ENCODE results near the gene CBLB.

The CBLB gene

DNA sequence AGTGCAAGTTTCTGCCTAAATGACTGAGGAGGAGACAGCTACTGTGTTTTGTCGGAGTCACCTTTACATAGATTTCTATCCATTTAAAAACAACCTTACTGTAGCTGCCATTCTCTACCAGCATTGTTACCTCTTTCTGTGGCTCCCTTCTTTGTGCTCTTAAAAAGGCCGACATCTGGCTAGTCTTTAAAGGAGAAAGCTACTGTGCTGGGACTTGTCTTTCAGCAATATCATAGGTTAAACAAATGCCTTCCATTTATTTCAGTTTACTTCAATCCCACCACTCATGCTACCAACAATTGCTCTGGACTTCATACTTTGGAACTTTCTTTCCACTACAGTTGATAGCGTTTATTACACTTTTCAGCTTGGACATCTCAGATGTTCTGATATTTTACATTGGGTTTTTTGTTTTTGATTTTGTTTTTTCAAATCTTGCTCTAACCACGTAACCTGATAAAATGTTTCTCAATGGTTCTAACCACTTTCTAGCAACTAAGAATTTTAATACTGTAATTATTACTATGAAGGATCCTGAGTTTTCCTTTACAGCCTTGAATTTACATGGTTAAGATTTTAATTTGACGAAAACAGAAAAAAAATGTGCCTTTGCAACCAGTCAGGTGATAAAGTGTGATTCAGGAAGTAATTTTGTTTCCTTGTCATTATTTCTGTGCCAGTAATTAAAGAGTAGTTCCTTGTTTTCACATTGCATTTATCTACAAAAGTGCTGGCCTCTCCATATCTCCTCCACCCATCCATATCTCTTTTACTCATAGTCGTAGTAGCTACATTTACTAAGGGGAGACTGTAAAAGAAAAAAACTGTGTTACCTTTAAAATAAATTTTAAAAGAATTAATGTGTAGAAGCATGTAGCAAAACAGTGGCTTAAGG, 1.3 kb upstream of the CBLB start:
- DNase-seq (ENCODE audit: low spot score), result no peak

DNA sequence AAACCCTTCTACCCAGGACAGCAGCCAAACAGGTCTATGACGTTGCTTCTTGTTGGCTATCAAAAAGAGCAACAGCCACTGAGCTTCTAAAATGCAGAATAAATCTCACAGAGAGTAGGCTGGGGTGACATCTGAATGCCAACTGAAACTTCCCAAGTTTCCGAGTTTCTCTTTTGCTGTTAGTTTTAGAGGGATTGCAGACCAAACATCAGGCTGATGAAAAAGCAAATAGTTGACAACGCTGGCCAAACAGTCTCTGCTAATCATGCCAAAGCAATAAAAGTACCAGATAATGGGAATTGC, 670 bp upstream of the CBLB start:
- no peak for DNase-seq (ENCODE audit: low spot score)

DNA sequence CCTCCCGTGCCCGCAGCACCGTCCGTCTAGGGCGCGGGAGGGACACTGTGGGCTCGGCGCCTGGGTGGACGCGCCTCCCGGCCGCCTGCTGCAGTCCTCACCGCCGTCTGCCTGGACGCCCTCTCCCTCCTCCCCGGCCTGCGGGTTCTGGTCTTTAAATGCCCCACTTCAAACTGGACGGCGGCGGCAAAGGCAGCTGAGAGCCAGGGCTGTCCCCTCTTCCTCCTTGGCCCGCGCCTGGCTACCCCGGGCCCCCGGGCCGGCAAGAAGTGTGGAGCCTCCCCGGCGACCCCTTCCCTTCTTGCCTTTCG, 426 bp downstream of the CBLB start:
- peak; percentile 43 for DNase-seq (ENCODE audit: low spot score)

DNA sequence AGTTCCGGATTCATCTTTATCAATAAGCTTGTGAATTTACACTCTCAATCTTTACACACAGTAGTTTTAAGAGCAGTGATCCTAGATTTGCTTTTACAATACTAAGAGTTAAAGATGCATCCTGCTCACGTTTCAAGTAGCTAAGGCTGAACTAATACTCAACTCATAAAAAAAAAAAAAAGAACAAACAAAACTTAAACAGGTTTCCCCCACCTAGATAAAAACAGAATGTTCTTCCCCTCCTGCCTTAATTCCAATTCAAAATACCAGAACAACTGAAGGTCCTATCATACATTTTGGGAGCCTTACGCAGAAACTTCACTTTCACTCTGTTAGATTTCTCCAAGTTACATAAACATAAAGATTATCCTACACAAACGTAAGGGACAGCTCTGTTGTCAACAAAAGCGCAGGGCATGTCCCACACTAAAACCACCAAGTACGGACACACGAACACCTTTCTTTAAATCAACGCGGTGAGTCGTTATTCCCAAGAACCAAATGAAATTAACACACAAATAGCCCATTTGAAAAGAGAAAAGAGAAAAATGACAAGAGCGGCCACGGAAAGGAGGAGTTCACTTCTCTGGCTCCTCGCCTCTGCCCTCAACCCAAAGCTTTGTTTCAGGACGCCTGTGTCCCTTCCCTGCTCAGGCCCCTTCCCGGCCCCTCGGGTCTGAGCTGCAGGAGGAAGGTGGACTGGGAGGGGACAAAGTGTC, 941 bp downstream of the CBLB start:
- no peak for DNase-seq (ENCODE audit: low spot score)

DNA sequence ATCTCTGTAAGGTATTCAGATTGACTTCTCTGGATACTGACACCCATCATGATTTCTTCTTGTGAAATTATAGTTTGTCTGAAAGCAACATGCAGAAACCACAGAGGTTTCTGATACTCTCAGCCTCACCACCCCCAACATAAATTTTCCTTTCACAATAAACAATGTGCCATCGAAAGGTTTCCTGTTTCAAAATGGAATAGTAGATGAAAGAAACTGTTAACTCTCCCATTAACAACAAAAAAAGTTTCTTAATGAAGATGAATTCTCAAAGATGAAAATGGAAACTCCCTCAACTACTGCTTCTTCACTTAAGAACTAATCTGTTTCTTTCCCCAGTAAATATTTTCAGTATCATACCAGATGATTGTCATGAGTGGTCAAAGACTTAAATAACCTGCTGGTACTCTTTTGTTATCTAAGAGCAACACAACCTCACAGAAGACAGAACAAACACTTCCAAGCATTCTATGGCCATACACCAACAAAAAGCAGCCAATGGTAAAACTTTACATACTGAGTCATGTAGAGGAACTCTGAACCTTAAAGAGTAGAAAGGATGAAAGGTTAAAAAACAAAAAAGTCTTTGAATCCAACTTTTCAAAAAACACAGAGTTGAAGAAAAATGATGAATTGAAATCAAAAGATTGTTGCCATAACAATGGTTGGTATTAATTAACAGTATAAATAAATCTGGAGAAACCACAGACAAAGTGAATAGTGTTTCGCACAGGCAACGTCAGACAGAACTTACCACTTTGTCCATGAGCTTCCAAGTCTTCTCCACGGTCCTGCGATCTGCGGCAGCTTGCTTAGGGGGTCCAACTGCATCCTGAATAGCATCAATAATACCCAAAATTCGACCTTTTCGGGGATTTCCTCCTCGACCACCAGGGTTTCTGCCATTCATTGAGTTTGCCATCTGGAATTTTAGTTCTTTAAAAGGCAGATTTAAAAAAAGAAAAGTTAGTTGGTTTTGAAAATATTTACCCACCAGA, 1.9 kb downstream of the CBLB start:
- no peak for DNase-seq (ENCODE audit: low spot score)

DNA sequence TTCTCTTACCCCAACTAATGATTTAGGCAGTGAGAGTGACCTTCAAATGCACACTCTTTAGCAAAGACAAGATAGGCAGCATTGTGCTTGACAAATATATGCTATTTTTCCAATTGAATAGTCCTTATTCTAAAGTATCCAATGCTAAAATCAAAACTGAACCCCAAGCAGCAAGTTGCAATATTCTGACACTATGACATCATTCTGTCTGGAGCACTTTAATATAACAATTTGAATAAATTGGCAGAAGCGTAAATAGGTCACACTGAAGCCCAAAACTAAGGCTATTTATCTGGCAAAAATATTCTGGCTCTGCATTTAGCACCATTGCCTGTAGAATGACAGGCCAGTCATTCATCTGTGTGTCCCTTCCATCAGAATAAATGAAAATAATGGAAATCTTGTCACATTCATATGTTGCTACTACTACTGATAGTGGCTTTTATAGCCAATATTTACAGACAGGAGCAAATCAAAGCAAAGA, 2.9 kb downstream of the CBLB start:
- no peak for DNase-seq (ENCODE audit: low spot score)

DNA sequence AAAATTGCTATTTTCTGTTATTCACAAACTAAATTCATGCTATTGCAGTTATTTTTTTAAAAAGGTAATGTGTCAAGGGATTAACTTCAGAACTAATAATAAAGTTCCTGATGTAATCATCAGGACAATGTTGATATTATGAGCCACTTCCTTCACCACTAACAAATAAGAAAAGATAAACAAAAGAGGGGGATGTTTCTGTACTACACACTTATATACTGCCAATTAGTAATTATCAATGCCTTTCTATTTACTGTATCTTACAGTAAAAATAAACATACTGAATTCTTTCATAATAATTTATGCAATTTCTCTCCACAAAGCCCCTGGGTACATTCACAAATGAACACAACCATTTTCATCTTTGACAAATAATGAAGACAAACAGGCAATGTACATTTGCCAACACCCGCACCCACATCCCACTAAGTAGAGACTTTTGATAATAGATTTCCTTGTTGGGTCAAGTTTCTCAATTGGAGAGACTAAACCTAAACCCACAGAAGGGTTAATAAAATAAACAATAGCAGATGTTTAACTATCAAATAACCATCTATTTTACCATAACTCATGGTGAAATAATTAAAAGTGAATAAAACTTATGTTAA, 3.7 kb downstream of the CBLB start:
- no peak for DNase-seq (ENCODE audit: low spot score)

DNA sequence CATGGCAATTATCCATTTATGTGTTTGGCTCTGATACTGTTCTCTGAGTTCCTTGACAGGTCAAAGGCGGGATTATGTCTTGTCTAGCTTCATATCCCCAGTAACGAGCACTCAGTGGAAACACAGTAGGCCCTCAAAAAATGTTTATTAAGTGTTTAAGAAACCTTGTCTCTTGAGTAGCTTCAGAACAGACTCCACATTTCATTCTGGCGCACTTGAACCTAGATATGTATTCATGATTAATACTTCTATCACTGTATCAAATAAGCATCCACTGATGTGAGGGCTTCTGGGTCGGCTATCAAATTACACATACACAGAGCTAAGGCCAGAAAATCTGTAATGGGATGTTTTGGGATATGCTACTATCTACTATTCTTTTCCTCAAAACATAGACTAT, 4.6 kb downstream of the CBLB start:
- DNase-seq (ENCODE audit: low spot score), result no peak

DNA sequence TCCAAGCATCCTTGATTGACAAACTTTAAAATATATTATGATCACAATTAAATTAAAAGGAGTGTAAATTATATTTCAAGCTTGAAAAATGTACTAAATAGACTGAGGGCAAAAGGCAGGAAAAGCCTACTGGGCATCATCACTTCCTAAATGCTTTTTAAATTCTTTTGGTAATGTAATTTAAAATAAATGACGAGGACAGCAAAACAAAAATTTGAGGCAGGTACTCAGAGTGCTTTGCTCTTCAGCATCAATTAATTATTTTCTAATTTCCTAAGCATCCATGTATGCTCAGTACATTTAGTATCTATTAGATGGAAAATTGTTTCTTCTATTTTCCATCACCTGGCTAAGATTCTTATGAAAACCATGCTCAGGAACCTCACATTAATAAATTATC, 5.2 kb downstream of the CBLB start:
- no peak for DNase-seq (ENCODE audit: low spot score)

DNA sequence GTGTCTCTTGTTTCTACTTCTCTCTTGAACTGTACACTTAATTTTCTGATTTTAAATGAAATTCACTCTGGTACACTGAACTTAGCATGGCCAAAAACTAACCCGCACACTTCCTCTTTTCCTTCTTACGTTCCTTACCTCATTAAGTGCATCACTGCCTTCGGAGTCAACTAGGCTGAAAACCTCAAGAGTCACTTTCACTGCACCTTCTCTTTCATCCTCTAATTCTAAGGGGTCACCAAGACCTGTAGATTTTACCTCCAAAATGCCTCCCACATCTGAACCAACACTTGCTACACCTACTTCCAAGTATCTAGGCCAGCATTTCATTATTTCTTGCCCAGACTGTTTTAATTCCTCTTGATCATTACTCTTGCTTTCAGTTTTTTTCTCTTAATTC, 6.6 kb downstream of the CBLB start:
- no peak for DNase-seq (ENCODE audit: low spot score)

DNA sequence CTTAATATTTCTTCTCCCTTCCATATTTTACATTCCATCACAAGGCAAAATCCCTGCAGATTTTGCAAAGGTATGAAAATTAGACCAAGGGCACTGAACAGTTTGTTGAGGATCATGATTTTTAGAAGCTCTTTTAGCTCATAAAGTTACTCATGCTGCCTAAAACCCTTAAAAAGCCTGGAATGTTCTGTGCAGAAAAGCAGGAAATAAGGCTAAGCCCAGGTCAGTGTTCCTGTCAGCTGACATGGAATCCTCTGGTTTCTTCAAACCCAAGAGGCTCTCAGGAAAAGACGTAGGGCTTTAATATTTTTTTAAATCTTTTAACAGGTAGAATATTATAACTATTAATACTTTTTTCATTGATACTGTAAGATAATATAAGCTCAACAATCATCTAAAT, 8.2 kb downstream of the CBLB start:
- no peak for DNase-seq (ENCODE audit: low spot score)

DNA sequence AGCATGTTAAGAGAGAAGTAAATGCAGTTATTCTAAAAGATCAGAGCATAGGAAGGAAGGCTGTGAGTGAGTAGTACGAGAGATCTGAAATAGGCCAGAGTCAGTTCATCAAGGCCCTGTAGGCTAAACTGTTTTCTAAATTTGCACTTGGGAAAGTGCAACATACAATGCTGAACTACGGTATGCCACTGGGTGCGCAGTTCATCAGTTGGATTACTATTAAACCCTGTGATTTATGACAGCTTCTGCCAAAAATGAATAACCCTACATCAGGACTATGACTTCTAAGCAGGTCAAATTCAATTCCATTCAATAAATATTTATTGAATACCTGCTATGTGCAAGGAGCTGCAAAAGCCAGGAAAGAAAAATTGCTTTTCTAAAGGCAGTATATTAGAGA, 10.8 kb downstream of the CBLB start:
- no peak for DNase-seq (ENCODE audit: low spot score)

DNA sequence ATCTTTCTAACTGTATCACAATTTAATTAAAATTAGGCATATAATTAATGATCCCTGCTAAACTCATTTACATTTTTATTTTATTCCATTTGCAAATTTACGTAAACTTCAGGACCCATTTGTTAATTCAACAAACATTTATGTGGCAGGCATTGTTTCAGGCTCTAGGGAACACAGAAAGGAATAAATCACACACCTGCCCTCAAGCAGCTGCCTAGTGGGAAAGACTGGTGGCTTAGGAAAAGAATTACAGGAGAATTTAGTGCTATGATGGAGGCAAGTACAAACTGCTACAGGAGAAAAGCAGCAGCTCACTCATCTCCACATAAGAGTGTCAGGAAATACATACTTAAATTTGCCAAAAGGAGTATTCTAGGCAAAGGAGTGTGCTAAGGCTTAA, 11.2 kb downstream of the CBLB start:
- DNase-seq (ENCODE audit: low spot score), result no peak

DNA sequence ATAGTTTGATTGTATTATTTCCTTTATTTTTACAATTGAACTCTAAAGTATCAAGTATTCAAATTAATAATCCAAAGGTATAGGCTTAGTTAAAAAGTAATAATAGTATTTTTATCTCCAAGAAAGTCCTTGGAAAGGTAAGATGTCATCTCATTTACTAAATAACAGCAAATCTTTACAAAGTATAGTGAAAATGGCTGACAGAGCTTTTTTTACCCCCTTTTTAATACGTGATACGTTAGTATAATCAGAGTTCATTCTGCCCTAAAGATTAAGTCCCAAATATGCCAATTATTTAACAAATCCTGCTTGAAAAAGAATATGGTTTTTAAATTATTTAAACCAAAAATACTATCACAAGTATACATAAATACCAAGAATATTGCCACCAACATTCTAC, 12.2 kb downstream of the CBLB start:
- DNase-seq (ENCODE audit: low spot score), result no peak

DNA sequence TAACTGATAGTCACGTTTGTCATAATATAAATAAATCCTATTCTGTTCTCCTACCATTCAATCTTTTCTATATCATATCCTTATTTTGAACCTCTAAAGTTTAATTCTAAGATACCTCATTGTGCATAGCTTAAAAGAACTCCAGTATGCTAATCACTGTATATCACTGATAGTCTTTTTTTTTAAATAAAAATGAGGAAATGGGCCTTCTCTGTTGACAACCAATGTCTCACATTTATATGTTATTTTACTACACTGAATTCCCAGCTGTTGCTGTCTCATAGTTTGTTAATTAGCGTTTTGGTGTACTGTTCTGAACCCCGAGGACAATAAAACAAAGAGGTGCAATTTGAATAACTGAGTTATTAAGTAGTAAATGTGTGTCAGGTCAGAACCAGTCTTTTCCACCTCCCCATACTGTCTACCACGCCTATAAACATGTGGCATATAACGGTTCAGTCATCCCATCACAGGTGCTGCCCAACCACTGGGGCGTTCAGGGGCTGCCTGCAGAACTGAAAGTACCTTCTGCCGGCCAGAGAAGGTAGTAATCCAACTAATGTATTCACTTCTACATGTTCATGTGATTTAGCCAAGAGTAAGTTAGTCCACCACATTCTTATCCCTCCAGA, 14.9 kb downstream of the CBLB start:
- no peak for DNase-seq (ENCODE audit: low spot score)

DNA sequence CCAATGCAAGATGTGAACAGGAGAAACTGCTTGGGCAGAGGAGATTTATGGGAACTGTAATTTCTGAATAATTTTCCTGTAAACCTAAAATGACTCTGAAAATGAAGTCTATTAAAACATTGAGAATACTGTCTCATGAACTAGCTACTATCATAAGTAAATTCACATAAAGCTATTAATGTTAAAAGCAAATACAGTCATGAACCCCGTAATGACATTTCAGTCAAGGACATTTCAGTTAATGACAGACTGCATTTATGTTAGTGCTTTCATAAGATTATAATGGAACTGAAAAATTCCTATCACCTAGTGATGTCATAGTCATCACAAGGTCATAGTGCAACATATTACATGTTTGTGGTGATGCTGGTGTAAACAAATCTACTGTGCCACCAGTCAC, 17.2 kb downstream of the CBLB start:
- no peak for DNase-seq (ENCODE audit: low spot score)

DNA sequence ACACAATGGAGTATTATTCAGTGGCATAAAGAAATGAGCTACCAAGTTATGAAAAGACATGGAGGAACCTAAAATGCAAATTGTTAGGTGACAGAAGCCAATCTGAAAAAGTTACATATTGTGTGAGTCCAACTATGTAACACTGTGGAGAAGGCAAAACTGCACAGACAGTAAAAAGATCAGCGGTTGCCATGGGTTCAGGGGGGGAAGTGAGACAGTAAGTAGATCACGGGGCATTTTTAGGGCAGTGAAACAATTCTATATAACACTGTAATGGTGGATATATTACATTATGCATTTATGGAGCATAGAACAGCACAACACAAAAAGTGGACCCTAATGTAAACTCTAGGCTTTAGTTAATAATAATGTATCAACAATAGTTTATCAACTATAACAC, 17.6 kb downstream of the CBLB start:
- DNase-seq (ENCODE audit: low spot score), result no peak

DNA sequence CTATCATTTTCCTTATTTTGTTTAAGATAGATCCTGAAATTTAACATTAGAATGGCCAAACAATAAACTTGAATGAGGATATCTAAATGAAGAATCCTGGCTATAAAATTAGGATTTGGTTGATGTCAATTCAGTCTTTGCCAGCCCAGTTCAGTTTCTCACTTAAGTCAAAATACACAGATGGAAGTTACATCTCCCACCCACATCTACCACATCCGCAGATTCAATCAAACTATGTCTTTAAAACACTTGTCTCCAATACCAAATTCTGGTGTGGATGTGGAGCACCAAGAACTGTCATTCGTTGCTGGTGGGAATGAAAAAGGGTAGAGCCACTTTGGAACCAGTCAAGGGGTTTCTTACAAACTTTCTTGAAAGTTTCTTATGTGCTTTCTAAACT, 18.2 kb downstream of the CBLB start:
- DNase-seq (ENCODE audit: low spot score), result no peak

DNA sequence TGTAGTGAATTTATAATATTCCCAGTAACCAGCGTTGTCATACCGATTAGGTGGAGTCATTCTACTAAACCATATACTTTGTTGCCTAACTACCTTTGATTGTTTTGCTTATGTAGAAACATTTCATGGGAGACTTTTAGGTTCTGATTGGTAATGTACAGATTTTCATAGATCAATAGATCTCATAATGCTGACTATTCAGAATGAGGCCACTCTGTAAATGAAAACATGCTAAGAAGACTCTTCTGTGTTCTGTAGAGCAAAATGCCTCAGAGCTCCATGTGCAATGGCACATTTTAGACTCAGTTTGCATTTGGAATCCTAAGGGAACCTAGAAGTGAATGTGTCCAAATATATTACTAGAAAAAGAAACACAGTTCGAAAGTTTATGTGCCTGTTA, 20.0 kb downstream of the CBLB start:
- no peak for DNase-seq (ENCODE audit: low spot score)

DNA sequence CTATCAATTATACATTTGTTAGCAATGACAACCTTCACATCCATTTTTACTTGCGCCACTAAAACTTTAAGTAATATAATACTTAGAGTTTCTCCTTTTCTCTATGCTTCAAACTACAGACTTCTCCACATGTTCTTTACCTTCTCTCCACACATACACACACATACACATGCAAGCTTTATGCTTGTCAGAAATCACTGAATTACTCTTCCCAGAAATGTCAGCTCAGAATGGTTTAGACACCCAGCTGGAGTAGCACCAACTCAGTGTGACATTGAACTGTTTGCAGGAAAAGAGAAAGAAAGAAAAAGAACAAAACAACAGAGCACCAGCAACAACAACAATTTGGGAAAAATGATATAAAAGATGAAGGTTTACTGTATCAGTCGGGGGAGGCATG, 20.9 kb downstream of the CBLB start:
- no peak for DNase-seq (ENCODE audit: low spot score)

DNA sequence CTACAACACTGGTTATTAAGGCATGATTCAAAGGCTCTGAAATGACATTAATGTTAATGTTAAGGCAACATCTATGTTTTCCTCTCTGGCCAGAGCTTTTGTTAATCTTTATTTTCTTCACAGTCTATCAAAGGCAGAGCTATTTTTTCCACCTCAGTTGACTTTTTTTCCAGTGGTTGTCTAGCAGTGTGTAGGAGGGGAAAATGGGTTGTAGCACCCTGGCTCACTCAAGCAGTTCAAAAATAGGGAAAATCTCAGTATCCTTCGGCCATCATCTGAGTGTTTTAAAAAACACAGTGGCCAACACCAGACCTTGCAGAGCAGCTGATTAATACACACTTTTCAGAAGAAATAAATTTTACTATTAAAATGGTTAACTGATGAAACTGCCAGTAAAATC, 21.4 kb downstream of the CBLB start:
- no peak for DNase-seq (ENCODE audit: low spot score)

DNA sequence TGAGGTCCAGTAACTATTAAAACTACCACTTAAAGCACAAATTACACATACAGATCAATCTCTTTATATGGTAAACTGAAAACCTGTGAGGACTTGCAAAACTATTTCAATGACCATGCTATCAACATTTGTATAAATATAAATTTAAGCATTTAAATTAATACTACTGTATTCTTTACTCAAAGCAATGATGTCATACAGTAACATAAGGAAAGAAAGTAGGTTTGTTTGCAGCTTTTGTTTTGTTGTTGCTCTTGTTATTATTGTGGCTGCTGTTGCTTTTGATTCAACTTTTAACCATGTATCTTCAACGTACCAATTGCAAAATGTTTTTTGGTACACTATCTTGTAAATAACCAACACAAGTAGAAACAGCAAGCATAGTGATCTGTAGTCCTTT, 22.0 kb downstream of the CBLB start:
- DNase-seq (ENCODE audit: low spot score), result no peak
